HepG2 (cell line): ENCODE results near the gene FOXN3. TPM values are rescaled to one million over a fixed set of nuclear protein-coding genes. Genes with fewer than 3 reads are reported as not detected.

Experiments
- KDM2A ChIP-seq: sonication (generic); formaldehyde crosslinking; IDR thresholded peaks from 2 replicates; pipeline ENCODE4 v1.4.0; 2020; ENCODE audit warnings: low read depth, missing genetic modification reagents, borderline replicate concordance
- NKX3-1 ChIP-seq: sonication (generic); formaldehyde crosslinking; IDR thresholded peaks from 2 replicates; pipeline ENCODE4 v1.5.0; 2020; ENCODE audit warnings: missing genetic modification reagents
- NPAS2 ChIP-seq: sonication (generic); formaldehyde crosslinking; IDR thresholded peaks from 2 replicates; pipeline ENCODE4 v1.8.0; 2022; ENCODE audit warnings: mild to moderate bottlenecking, missing genetic modification reagents, borderline replicate concordance
- RBM22 ChIP-seq: fragments of 200-400 bp; formaldehyde crosslinking; optimal IDR thresholded peaks from 2 replicates; pipeline ENCODE3; 2017; ENCODE audit warnings: mild to moderate bottlenecking, low read length, moderate library complexity
- TBX3 ChIP-seq: fragments of 450-650 bp; IDR thresholded peaks from 2 replicates; pipeline ENCODE4 v1.6.1; 2017; ENCODE audit warnings: antibody characterized with exemption, mild to moderate bottlenecking, inconsistent platforms, borderline replicate concordance
- ZBTB38 ChIP-seq: sonication (generic); formaldehyde crosslinking; IDR thresholded peaks from 2 replicates; pipeline ENCODE4 v1.5.1; 2020; ENCODE audit warnings: mild to moderate bottlenecking, missing genetic modification reagents
- ZFP1 ChIP-seq: IDR thresholded peaks from 2 replicates; pipeline ENCODE4 v1.6.1; 2016
- ZFP82 ChIP-seq: sonication (generic); formaldehyde crosslinking; IDR thresholded peaks from 2 replicates; pipeline ENCODE4 v1.5.1; 2020; ENCODE audit warnings: mild to moderate bottlenecking, missing genetic modification reagents, borderline replicate concordance
- ZSCAN31 ChIP-seq: sonication (generic); formaldehyde crosslinking; IDR thresholded peaks from 2 replicates; pipeline ENCODE4 v1.5.0; 2020; ENCODE audit warnings: low read depth, mild to moderate bottlenecking, missing genetic modification reagents
- polyA plus RNA-seq, 8 experiments: library from polyadenylated mRNA; depleted of rRNA in 3 of 8; stranded (reverse) in 7 of 8; unstranded in 1 of 8; fragments of >200 nt; fragmentation: Illumina TruSeq in 4 of 8; extraction: Trizol in 4 of 8; gene quantifications; 2 replicates each; pipeline versions ENCODE4 v1.2.1 to v1.2.3, GENCODE V29; 2011 to 2016; ENCODE audit warnings: low read depth in 4 of 8, missing spikeins in 1 of 8, mixed read lengths in 1 of 8; ENCODE audit not compliant: insufficient read depth in 1 of 8
- total RNA-seq, 5 experiments: library from RNA; depleted of rRNA; stranded (reverse); fragments of >200 nt; fragmentation: Illumina TruSeq; extraction: Trizol; gene quantifications; 2 replicates each; pipeline ENCODE4 v1.2.3, GENCODE V29; 2016; ENCODE audit warnings: low read depth in 1 of 5
- TF ChIP-seq, protein P1 (sequence below): sonication (generic); formaldehyde crosslinking; conservative IDR thresholded peaks from 2 replicates; pipeline ENCODE4 v1.4.0; 2020; ENCODE audit warnings: missing genetic modification reagents
- TF ChIP-seq, protein P2 (sequence below): sonication (generic); formaldehyde crosslinking; IDR thresholded peaks from 2 replicates; pipeline ENCODE4 v1.4.0; 2020; ENCODE audit warnings: missing genetic modification reagents
- TF ChIP-seq, protein P3 (sequence below): sonication (generic); formaldehyde crosslinking; IDR thresholded peaks from 2 replicates; pipeline ENCODE4 v1.5.1; 2020; ENCODE audit warnings: mild to moderate bottlenecking, missing genetic modification reagents, moderate library complexity
- TF ChIP-seq, protein P4 (sequence below): sonication (generic); formaldehyde crosslinking; IDR thresholded peaks from 2 replicates; pipeline ENCODE4 v1.8.1; 2023; ENCODE audit warnings: mild to moderate bottlenecking, moderate library complexity, missing genetic modification reagents

FOXN3 gene
- total and polyA plus RNA-seq, 2 of the 13 experiments (the other 11 are each of a cell fraction or from before 2014, with no cell fraction given) = 32.4 to 70.2 TPM

DNA sequence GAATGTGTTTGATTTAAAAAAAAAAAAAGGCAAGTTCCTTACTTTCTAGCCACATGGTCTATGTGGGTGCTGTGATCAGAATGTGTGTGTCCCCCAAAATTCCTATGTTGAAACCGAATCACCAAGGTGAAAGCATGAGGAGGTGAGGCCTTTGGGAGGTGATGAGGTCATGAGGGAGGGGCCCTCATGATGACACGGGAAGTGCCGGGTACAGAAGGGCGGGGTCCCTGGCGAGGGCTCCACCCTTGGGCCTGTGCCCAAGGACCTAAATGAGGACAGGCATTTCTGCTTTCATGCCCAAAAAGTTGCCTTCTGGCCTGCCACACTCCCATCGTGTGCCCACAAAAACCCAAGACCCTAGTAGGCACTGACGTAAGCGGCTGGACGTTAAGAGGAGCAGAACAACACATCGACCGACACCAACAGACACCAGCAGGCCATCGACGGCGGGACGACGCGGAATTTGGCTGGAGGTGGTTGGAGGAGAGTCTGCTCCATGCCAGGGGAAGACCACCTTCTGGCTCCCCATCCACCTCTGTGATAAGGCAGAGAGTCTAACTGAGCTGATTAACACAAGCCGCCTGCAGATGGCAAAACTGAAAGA lies 211.8 kb downstream of the FOXN3 start (continued):
- TF ChIP-seq, protein P1, sequence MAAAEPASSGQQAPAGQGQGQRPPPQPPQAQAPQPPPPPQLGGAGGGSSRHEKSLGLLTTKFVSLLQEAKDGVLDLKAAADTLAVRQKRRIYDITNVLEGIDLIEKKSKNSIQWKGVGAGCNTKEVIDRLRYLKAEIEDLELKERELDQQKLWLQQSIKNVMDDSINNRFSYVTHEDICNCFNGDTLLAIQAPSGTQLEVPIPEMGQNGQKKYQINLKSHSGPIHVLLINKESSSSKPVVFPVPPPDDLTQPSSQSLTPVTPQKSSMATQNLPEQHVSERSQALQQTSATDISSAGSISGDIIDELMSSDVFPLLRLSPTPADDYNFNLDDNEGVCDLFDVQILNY (CRISPR knock-in tag) = no peak
- TF ChIP-seq NKX3-1 (CRISPR knock-in tag) (no peak), TBX3 (no peak), ZSCAN31 (CRISPR knock-in tag) (no peak), ZFP82 (CRISPR knock-in tag) (no peak), KDM2A (CRISPR knock-in tag) (no peak), NPAS2 (no peak), RBM22 (peak; percentile 74), ZFP1 (no peak), ZBTB38 (peak; percentile 44; the same call in 1 of the 2 replicates)
- TF ChIP-seq, protein P2, sequence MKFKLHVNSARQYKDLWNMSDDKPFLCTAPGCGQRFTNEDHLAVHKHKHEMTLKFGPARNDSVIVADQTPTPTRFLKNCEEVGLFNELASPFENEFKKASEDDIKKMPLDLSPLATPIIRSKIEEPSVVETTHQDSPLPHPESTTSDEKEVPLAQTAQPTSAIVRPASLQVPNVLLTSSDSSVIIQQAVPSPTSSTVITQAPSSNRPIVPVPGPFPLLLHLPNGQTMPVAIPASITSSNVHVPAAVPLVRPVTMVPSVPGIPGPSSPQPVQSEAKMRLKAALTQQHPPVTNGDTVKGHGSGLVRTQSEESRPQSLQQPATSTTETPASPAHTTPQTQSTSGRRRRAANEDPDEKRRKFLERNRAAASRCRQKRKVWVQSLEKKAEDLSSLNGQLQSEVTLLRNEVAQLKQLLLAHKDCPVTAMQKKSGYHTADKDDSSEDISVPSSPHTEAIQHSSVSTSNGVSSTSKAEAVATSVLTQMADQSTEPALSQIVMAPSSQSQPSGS (CRISPR knock-in tag) = no peak
- TF ChIP-seq, protein P3, sequence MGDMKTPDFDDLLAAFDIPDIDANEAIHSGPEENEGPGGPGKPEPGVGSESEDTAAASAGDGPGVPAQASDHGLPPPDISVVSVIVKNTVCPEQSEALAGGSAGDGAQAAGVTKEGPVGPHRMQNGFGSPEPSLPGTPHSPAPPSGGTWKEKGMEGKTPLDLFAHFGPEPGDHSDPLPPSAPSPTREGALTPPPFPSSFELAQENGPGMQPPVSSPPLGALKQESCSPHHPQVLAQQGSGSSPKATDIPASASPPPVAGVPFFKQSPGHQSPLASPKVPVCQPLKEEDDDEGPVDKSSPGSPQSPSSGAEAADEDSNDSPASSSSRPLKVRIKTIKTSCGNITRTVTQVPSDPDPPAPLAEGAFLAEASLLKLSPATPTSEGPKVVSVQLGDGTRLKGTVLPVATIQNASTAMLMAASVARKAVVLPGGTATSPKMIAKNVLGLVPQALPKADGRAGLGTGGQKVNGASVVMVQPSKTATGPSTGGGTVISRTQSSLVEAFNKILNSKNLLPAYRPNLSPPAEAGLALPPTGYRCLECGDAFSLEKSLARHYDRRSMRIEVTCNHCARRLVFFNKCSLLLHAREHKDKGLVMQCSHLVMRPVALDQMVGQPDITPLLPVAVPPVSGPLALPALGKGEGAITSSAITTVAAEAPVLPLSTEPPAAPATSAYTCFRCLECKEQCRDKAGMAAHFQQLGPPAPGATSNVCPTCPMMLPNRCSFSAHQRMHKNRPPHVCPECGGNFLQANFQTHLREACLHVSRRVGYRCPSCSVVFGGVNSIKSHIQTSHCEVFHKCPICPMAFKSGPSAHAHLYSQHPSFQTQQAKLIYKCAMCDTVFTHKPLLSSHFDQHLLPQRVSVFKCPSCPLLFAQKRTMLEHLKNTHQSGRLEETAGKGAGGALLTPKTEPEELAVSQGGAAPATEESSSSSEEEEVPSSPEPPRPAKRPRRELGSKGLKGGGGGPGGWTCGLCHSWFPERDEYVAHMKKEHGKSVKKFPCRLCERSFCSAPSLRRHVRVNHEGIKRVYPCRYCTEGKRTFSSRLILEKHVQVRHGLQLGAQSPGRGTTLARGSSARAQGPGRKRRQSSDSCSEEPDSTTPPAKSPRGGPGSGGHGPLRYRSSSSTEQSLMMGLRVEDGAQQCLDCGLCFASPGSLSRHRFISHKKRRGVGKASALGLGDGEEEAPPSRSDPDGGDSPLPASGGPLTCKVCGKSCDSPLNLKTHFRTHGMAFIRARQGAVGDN = peak; percentile 25
- TF ChIP-seq, protein P4, sequence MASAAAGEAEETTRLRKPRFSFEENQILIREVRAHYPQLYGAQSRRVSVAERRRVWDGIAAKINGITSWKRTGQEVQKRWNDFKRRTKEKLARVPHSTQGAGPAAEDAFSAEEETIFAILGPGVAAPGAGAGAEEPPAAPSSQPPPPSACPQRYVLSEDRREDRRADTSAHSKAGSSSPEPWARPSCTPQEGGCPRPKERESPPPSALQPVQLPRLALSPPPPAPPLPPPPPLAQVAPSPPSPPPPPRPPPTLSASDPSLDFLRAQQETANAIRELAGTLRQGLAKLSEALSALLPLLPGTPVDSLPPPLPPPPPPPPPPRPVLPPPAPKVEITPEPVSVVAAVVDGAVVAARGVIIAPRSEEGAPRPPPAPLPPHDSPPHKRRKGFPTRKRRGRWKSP = no peak
